ENCODE measurements around the gene TSEN2.

GRCh38 chr3:12464181-12464580 lies 20.1 kb upstream of the TSEN2 start:
- TF ChIP-seq CTCF (optimal IDR thresholded peaks at IDR 0.05 in 1 of 3, IDR thresholded peaks at IDR 0.05 in 1 of 3, conservative IDR thresholded peaks at IDR 0.05 in 1 of 3; ENCODE audit: extremely low read depth in 1 of 3, insufficient read depth in 2 of 3, low read length in 3 of 3) (no peak), EZH2 (IDR thresholded peaks at IDR 0.05; ENCODE audit: low read length) (no peak)

All from keratinocyte (primary cell).